K562 (cell line): ENCODE data around the gene SLC12A6. TPM values are rescaled to one million over a fixed set of nuclear protein-coding genes. Genes with fewer than 3 reads are reported as not detected.

Source experiments
- EGR1 ChIP-seq: fragments of 450-650 bp; conservative IDR thresholded peaks from 2 replicates; pipeline ENCODE4 v1.6.1; 2017; ENCODE audit warnings: mild to moderate bottlenecking
- GTF3C2 ChIP-seq: IDR thresholded peaks from 3 replicates; pipeline ENCODE4 v1.6.1; 2011; ENCODE audit warnings: borderline replicate concordance, mild to moderate bottlenecking, moderate library complexity; ENCODE audit not compliant: insufficient read length; ENCODE audit errors: extremely low read depth
- HDAC3 ChIP-seq: fragments of 450-650 bp; IDR thresholded peaks from 2 replicates; pipeline ENCODE4 v1.6.1; 2018; ENCODE audit warnings: borderline replicate concordance, mild to moderate bottlenecking, moderate library complexity; ENCODE audit not compliant: partially characterized antibody
- HLTF ChIP-seq: fragments of 450-650 bp; IDR thresholded peaks from 2 replicates; pipeline ENCODE4 v1.6.1; 2016
- KAT7 ChIP-seq: sonication (generic); formaldehyde crosslinking; IDR thresholded peaks from 2 replicates; pipeline ENCODE4 v1.8.0; 2022; ENCODE audit warnings: missing genetic modification reagents, mild to moderate bottlenecking, borderline replicate concordance
- KDM1A ChIP-seq, 2 experiments: fragments of 450-650 bp; IDR thresholded peaks; 2 replicates each; pipeline ENCODE4 v1.6.1; 2016; ENCODE audit warnings: mild to moderate bottlenecking in 2 of 2
- MEIS2 ChIP-seq: fragments of 450-650 bp; IDR thresholded peaks from 2 replicates; pipeline ENCODE4 v1.6.1; 2014; ENCODE audit warnings: mild to moderate bottlenecking; ENCODE audit not compliant: partially characterized antibody
- NCOA2 ChIP-seq, 2 experiments: fragments of 450-650 bp; IDR thresholded peaks; 2 replicates each; pipeline ENCODE4 v1.6.1; 2018; ENCODE audit warnings: mild to moderate bottlenecking in 2 of 2, moderate library complexity in 1 of 2; ENCODE audit not compliant: partially characterized antibody in 2 of 2
- OTX1 ChIP-seq: fragments of 450-650 bp; formaldehyde crosslinking; IDR thresholded peaks from 2 replicates; pipeline ENCODE4 v1.4.0; 2022; ENCODE audit warnings: mild to moderate bottlenecking
- PML ChIP-seq: IDR thresholded peaks from 2 replicates; pipeline ENCODE4 v1.6.1; 2012; ENCODE audit warnings: low read length, inconsistent platforms
- POLR2AphosphoS5 ChIP-seq: IDR thresholded peaks from 2 replicates; pipeline ENCODE4 v1.6.1; 2011; ENCODE audit warnings: mild to moderate bottlenecking, low read depth, low read length, moderate library complexity; ENCODE audit not compliant: control insufficient read depth, insufficient read depth
- PURB ChIP-seq: sonication (generic); formaldehyde crosslinking; IDR thresholded peaks from 2 replicates; pipeline ENCODE4 v1.9.0; 2021; ENCODE audit warnings: low read depth, mild to moderate bottlenecking, missing genetic modification reagents
- RNF2 ChIP-seq: sonication (generic); IDR thresholded peaks from 2 replicates; pipeline ENCODE4 v1.6.1; 2016
- SAP30 ChIP-seq: fragments of 200-600 bp; sonication (generic); IDR thresholded peaks from 2 replicates; pipeline ENCODE4 v1.6.1; 2012; ENCODE audit warnings: borderline replicate concordance, low read depth, mild to moderate bottlenecking, moderate library complexity, low read length, control low read depth, inconsistent platforms; ENCODE audit not compliant: insufficient read depth, poor library complexity, severe bottlenecking
- SRSF7 ChIP-seq: fragments of 200-400 bp; formaldehyde crosslinking; optimal IDR thresholded peaks from 2 replicates; pipeline ENCODE3; 2017; ENCODE audit warnings: mild to moderate bottlenecking, low read depth, low read length
- ZBTB1 ChIP-seq: sonication (generic); formaldehyde crosslinking; IDR thresholded peaks from 2 replicates; pipeline ENCODE4 v1.8.1; 2023; ENCODE audit warnings: missing genetic modification reagents, low read depth, mild to moderate bottlenecking, borderline replicate concordance
- ZNF146 ChIP-seq: IDR thresholded peaks from one replicate; pipeline ENCODE4 v1.6.1; 2018; ENCODE audit warnings: missing compliant biosample characterization; ENCODE audit not compliant: unreplicated experiment
- ZNF24 ChIP-seq: fragments of 450-650 bp; IDR thresholded peaks from 2 replicates; pipeline ENCODE4 v1.6.1; 2016
- ZNF277 ChIP-seq: fragments of 250-450 bp; sonication (Bioruptor Pico); IDR thresholded peaks from 2 replicates; pipeline ENCODE4 v1.8.0; 2022; ENCODE audit warnings: inconsistent platforms, mild to moderate bottlenecking, moderate library complexity, borderline replicate concordance
- ZNF311 ChIP-seq: fragments of 250-450 bp; sonication (Bioruptor Pico); IDR thresholded peaks from 2 replicates; pipeline ENCODE4 v1.4.0; 2020; ENCODE audit warnings: mild to moderate bottlenecking, moderate library complexity
- ZNF551 ChIP-seq: fragments of 250-450 bp; sonication (Bioruptor Pico); IDR thresholded peaks from 2 replicates; pipeline ENCODE4 v1.5.0; 2021; ENCODE audit warnings: mild to moderate bottlenecking, moderate library complexity
- ZNF57 ChIP-seq: fragments of 450-650 bp; formaldehyde crosslinking; IDR thresholded peaks from 2 replicates; pipeline ENCODE4 v1.4.0; 2020; ENCODE audit warnings: mild to moderate bottlenecking, moderate library complexity
- ZZZ3 ChIP-seq: fragments of 450-650 bp; IDR thresholded peaks from 2 replicates; pipeline ENCODE4 v1.6.1; 2016; ENCODE audit warnings: antibody characterized with exemption, mild to moderate bottlenecking, moderate library complexity
- polyA plus RNA-seq, 8 experiments: library from polyadenylated mRNA; depleted of rRNA in 4 of 8; stranded (reverse) in 5 of 8; unstranded in 3 of 8; fragments of >200 nt; fragmentation: Nextera tagmentation in 2 of 8; fragmentation: Illumina TruSeq in 1 of 8; extraction: Ambion mirVana in 2 of 8; extraction: Trizol in 1 of 8; gene quantifications; 2 replicates each; pipeline versions ENCODE4 v1.2.1 to v1.2.3, GENCODE V29; 2011 to 2014; ENCODE audit warnings: inconsistent platforms in 1 of 8, missing spikeins in 1 of 8
- total RNA-seq, 7 experiments: library from RNA; depleted of rRNA in 6 of 7; stranded (reverse); fragments of >200 nt in 6 of 7; fragmentation: Illumina TruSeq in 2 of 7; extraction: Trizol in 2 of 7; gene quantifications; 2 replicates each; pipeline versions ENCODE4 v1.2.1 to v1.2.3, GENCODE V29; 2011 to 2021; ENCODE audit warnings: low replicate concordance in 1 of 7
- TF ChIP-seq, protein P1 (sequence below): IDR thresholded peaks from 2 replicates; pipeline ENCODE4 v1.6.1; 2016; ENCODE audit warnings: missing genetic modification characterization, missing compliant biosample characterization

SLC12A6 gene
- total and polyA plus RNA-seq, 9 of the 15 experiments (the other 6 are each of a cell fraction or from before 2014, with no cell fraction given): 1.4 to 16.4 (median 6.7) TPM

DNA sequence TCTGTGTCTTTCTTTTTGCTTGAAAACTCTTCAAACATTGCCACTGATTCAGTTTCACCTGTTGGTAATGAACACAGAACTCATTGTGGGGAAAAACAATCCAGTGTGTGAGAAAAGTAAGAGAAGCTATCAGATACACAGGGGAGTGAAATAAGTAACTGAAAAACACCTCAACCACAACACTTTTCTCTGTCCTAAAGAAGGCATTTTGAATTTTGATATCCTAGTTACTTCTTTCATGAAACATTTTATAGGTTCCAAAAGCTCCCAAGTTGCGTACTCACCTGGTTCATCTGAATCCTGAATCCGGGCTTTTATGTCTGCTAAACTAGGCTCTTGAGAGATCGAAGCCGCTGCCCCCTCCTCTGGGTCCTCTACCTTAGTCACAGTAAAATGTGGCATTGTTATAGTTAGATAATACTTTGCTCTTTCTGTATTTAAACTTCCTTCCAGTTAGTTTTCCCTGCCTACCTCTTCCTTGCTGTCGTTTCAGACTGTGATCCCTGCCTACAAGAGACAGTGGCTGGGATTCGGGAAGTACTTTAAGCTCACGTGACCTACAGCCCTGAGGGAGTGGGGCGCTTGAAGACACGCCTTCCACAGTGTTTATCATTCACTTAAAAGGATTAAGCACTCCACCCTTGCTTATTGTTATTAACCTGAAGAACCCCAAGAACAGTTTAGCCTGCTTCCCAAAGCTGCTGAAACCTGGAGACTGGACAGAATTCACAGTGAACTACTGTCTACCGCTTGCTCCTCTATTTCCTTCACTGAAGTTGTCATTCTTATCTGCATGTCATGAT is 19.1 kb downstream of the SLC12A6 start (continued):
- TF ChIP-seq NCOA2 (IDR thresholded peaks at IDR 0.05; ENCODE audit: partially characterized antibody in 2 of 2): no peak
- TF ChIP-seq, protein P1, sequence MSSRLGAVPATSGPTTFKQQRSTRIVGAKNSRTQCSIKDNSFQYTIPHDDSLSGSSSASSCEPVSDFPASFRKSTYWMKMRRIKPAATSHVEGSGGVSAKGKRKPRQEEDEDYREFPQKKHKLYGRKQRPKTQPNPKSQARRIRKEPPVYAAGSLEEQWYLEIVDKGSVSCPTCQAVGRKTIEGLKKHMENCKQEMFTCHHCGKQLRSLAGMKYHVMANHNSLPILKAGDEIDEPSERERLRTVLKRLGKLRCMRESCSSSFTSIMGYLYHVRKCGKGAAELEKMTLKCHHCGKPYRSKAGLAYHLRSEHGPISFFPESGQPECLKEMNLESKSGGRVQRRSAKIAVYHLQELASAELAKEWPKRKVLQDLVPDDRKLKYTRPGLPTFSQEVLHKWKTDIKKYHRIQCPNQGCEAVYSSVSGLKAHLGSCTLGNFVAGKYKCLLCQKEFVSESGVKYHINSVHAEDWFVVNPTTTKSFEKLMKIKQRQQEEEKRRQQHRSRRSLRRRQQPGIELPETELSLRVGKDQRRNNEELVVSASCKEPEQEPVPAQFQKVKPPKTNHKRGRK (tag): no peak
- TF ChIP-seq EGR1: no peak
- no peak for TF ChIP-seq KDM1A (IDR thresholded peaks at IDR 0.05)
- no peak for TF ChIP-seq HLTF
- TF ChIP-seq SAP30: no peak
- TF ChIP-seq ZNF146: no peak
- TF ChIP-seq ZBTB1 (CRISPR knock-in tag): no peak
- no peak for TF ChIP-seq ZNF311
- peak; percentile 69 for TF ChIP-seq MEIS2
- TF ChIP-seq SRSF7: no peak
- TF ChIP-seq ZZZ3: no peak
- no peak for TF ChIP-seq GTF3C2
- TF ChIP-seq PURB (CRISPR knock-in tag): no peak
- TF ChIP-seq HDAC3: no peak
- no peak for TF ChIP-seq ZNF277 (CRISPR knock-in tag)
- TF ChIP-seq ZNF24: no peak
- no peak for TF ChIP-seq OTX1 (CRISPR knock-in tag)
- TF ChIP-seq PML: no peak
- no peak for TF ChIP-seq RNF2
- no peak for TF ChIP-seq ZNF551 (CRISPR knock-in tag)
- TF ChIP-seq KAT7: no peak
- no peak for TF ChIP-seq ZNF57
- peak; percentile 61; the same call in 1 of the 2 replicates for TF ChIP-seq POLR2AphosphoS5
